Body of pancreas (tissue), 4 donors: ENCODE measurements around the gene BARHL1.

Experiments
- POLR2A ChIP-seq, 3 donors: fragments of 450-650 bp; IDR thresholded peaks; one replicate each; pipeline ENCODE4 v1.6.1; 2016; ENCODE audit warnings: antibody characterized with exemption in 3 of 3, mild to moderate bottlenecking in 2 of 3
- TF ChIP-seq, protein P1 (sequence below), 7 experiments: fragments of 450-650 bp in 4 of 7; fragments of 200-600 bp in 3 of 7; sonication (generic) in 3 of 7; IDR thresholded peaks; one replicate each; pipeline ENCODE4 v1.5.1; 2016 to 2019; ENCODE audit warnings: antibody characterized with exemption in 7 of 7

- no peak for TF ChIP-seq POLR2A (IDR thresholded peaks at IDR 0.05)
- TF ChIP-seq, protein P1, sequence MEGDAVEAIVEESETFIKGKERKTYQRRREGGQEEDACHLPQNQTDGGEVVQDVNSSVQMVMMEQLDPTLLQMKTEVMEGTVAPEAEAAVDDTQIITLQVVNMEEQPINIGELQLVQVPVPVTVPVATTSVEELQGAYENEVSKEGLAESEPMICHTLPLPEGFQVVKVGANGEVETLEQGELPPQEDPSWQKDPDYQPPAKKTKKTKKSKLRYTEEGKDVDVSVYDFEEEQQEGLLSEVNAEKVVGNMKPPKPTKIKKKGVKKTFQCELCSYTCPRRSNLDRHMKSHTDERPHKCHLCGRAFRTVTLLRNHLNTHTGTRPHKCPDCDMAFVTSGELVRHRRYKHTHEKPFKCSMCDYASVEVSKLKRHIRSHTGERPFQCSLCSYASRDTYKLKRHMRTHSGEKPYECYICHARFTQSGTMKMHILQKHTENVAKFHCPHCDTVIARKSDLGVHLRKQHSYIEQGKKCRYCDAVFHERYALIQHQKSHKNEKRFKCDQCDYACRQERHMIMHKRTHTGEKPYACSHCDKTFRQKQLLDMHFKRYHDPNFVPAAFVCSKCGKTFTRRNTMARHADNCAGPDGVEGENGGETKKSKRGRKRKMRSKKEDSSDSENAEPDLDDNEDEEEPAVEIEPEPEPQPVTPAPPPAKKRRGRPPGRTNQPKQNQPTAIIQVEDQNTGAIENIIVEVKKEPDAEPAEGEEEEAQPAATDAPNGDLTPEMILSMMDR (IDR thresholded peaks at IDR 0.05), result no peak
These were observed 14.8 kb downstream of the BARHL1 start for GRCh38 chr9:132597073-132597775.
